Loucy (cell line): ENCODE measurements around the gene PTAFR.

ENCODE experiments used
- H2AFZ ChIP-seq: fragments of 200-600 bp; sonication (generic); 2 replicates; pipeline ENCODE4 v1.6.0; 2016; ENCODE audit warnings: antibody characterized with exemption, mild to moderate bottlenecking, low read length, moderate library complexity
- H3F3A ChIP-seq: fragments of 200-600 bp; 2 replicates; pipeline ENCODE4 v1.6.0; 2016; ENCODE audit warnings: antibody characterized with exemption, low read depth, mild to moderate bottlenecking
- H3K27me3 ChIP-seq: fragments of 200-600 bp; sonication (generic); 2 replicates; pipeline ENCODE4 v1.6.1; 2014; ENCODE audit warnings: low read length, mild to moderate bottlenecking; ENCODE audit not compliant: insufficient read depth, poor library complexity, severe bottlenecking
- H3K36me3 ChIP-seq: fragments of 200-600 bp; sonication (generic); 2 replicates; pipeline ENCODE4 v1.6.1; 2016; ENCODE audit warnings: low read length; ENCODE audit not compliant: insufficient read depth
- H3K4me1 ChIP-seq: fragments of 200-600 bp; sonication (generic); 2 replicates; pipeline ENCODE4 v1.5.1; 2014; ENCODE audit warnings: low read length, mild to moderate bottlenecking; ENCODE audit not compliant: insufficient read depth, poor library complexity, severe bottlenecking
- H3K4me2 ChIP-seq: fragments of 200-600 bp; sonication (generic); 2 replicates; pipeline ENCODE4 v1.6.0; 2014; ENCODE audit warnings: antibody characterized with exemption, low read length, low read depth, mild to moderate bottlenecking; ENCODE audit not compliant: poor library complexity, severe bottlenecking
- H3K4me3 ChIP-seq: fragments of 200-600 bp; sonication (generic); 2 replicates; pipeline ENCODE4 v1.5.1; 2014; ENCODE audit warnings: low read length, mild to moderate bottlenecking, mixed read lengths; ENCODE audit not compliant: poor library complexity, severe bottlenecking
- H3K79me2 ChIP-seq: fragments of 200-600 bp; sonication (generic); 2 replicates; pipeline ENCODE4 v1.6.1; 2014; ENCODE audit warnings: low read length; ENCODE audit not compliant: insufficient read depth
- H3K9ac ChIP-seq: fragments of 200-600 bp; sonication (generic); 2 replicates; pipeline ENCODE4 v1.6.0; 2014; ENCODE audit warnings: mild to moderate bottlenecking, low read depth, low read length, moderate library complexity; ENCODE audit not compliant: poor library complexity, severe bottlenecking
- H3K9me2 ChIP-seq: fragments of 200-600 bp; sonication (generic); replicated peaks from 2 replicates; pipeline ENCODE4 v1.6.1; 2016; ENCODE audit warnings: low read depth, low read length, mixed read lengths
- H3K9me3 ChIP-seq: fragments of 200-600 bp; sonication (generic); 2 replicates; pipeline ENCODE4 v1.6.1; 2014; ENCODE audit warnings: mild to moderate bottlenecking, antibody characterized with exemption, low read length, low read depth; ENCODE audit not compliant: insufficient read depth
- H4K20me1 ChIP-seq: fragments of 200-600 bp; sonication (generic); 2 replicates; pipeline ENCODE4 v1.6.0; 2014; ENCODE audit warnings: antibody characterized with exemption, low read length, mild to moderate bottlenecking; ENCODE audit not compliant: insufficient read depth, poor library complexity, severe bottlenecking
- CTCF ChIP-seq: fragments of 200-600 bp; sonication (generic); conservative IDR thresholded peaks from 2 replicates; pipeline ENCODE4 v1.5.1; 2014; ENCODE audit warnings: mild to moderate bottlenecking, antibody characterized with exemption, low read length
- EZH2phosphoT487 ChIP-seq: fragments of 200-600 bp; IDR thresholded peaks from 2 replicates; pipeline ENCODE4 v1.6.1; 2018; ENCODE audit warnings: antibody characterized with exemption, mild to moderate bottlenecking, moderate library complexity, borderline replicate concordance

The PTAFR gene

GRCh38 chr1:28208818-28209441, 32.4 kb upstream of the PTAFR start:
- no peak overlapping the region for H3K9ac ChIP-seq
- H3F3A ChIP-seq, result peaks cover 3% of the 10 kb centered on the region; the same call in 1 of the 2 replicates
- H3K4me1 ChIP-seq, result no peaks in the 10 kb centered on the region
- no peaks in the 10 kb centered on the region for H3K27me3 ChIP-seq
- H3K79me2 ChIP-seq, result no peaks in the 10 kb centered on the region
- no peak overlapping the region for H3K4me3 ChIP-seq
- no peaks in the 10 kb centered on the region for H3K9me2 ChIP-seq
- H3K9me3 ChIP-seq, result no peaks in the 10 kb centered on the region
- no peak overlapping the region for H2AFZ ChIP-seq
- H3K4me2 ChIP-seq, result no peak overlapping the region
- TF ChIP-seq CTCF (peak; percentile 81), EZH2phosphoT487 (no peak)
- H4K20me1 ChIP-seq, result peaks cover 4% of the 10 kb centered on the region
- peaks cover 73% of the 10 kb centered on the region for H3K36me3 ChIP-seq

GRCh38 chr1:28205243-28205642, 28.8 kb upstream of the PTAFR start:
- no peak for TF ChIP-seq CTCF
- no peak for TF ChIP-seq EZH2phosphoT487
- Histone ChIP-seq H3K36me3 (peaks cover 82% of the 10 kb centered on the region), H3K4me1 (peaks cover 1% of the 10 kb centered on the region)

GRCh38 chr1:28200234-28200873, 23.9 kb upstream of the PTAFR start:
- no peaks in the 10 kb centered on the region for H3K79me2 ChIP-seq
- H3K27me3 ChIP-seq, result no peaks in the 10 kb centered on the region
- H3K9me3 ChIP-seq, result no peaks in the 10 kb centered on the region; the same call in 1 of the 2 replicates
- no peaks in the 10 kb centered on the region for H3K9me2 ChIP-seq
- peaks cover 66% of the 10 kb centered on the region for H3K36me3 ChIP-seq
- H2AFZ ChIP-seq, result no peak overlapping the region
- H4K20me1 ChIP-seq, result no peaks in the 10 kb centered on the region
- H3K4me1 ChIP-seq, result peaks cover 40% of the 10 kb centered on the region
- H3K4me2 ChIP-seq, result no peak overlapping the region
- no peak for TF ChIP-seq CTCF
- no peak for TF ChIP-seq EZH2phosphoT487
- H3K4me3 ChIP-seq, result no peak overlapping the region
- H3K9ac ChIP-seq, result no peak overlapping the region
- 0 out of 2 replicates have a peak, but pooled peaks cover 3% of the 10 kb centered on the region for H3F3A ChIP-seq

More at GRCh38 chr1:28205243-28205642, 28.8 kb upstream of the PTAFR start:
- no peak overlapping the region for H3K9ac ChIP-seq
- H2AFZ ChIP-seq, result no peak overlapping the region
- no peaks in the 10 kb centered on the region for H3K79me2 ChIP-seq
- H3K4me3 ChIP-seq, result no peak overlapping the region
- peaks cover 3% of the 10 kb centered on the region; the same call in 1 of the 2 replicates for H3F3A ChIP-seq
- no peaks in the 10 kb centered on the region for H3K27me3 ChIP-seq
- H3K4me2 ChIP-seq, result no peak overlapping the region
- no peaks in the 10 kb centered on the region for H3K9me3 ChIP-seq
- H3K9me2 ChIP-seq, result no peaks in the 10 kb centered on the region
- H4K20me1 ChIP-seq, result peaks cover 4% of the 10 kb centered on the region
